ENCODE results near the gene DDO. TPM values are rescaled to one million over a fixed set of nuclear protein-coding genes. Genes with fewer than 3 reads are reported as not detected.

Gene DDO
- total and polyA plus RNA-seq, 2 of the 4 experiments (the other 2 are of a cell fraction), result 0.15 to 0.18 TPM

GRCh38 chr6:110432285-110432900 is 17.0 kb upstream of the DDO start:
- Histone ChIP-seq H3K9me1 (ENCODE audit: insufficient read depth, low read length) (no peaks in the 10 kb centered on the region), H3K27me3 (ENCODE audit: control insufficient read depth, insufficient read depth, low read length) (peaks cover 19% of the 10 kb centered on the region), H3K4me3 (ENCODE audit: insufficient read depth, low read depth, low read length) (no peak overlapping the region), H2BK15ac (ENCODE audit: low read depth, low read length) (no peak overlapping the region), H2BK20ac (ENCODE audit: low read depth, low read length) (no peak overlapping the region), H3K36me3 (ENCODE audit: control insufficient read depth, insufficient read depth, low read length) (no peaks in the 10 kb centered on the region), H3K14ac (replicated peaks; ENCODE audit: low read depth, low read length) (no peak overlapping the region), H2AFZ (replicated peaks; ENCODE audit: low read length, poor library complexity) (no peak overlapping the region), H2BK120ac (ENCODE audit: low read depth, low read length) (no peak overlapping the region), H4K8ac (ENCODE audit: low read depth in 2 of 2, low read length in 2 of 2) (no peak overlapping the region), H2AK5ac (ENCODE audit: low read depth, low read length) (no peak overlapping the region), H3K18ac (ENCODE audit: low read depth, low read length) (no peak overlapping the region), H3K79me1 (ENCODE audit: low read depth in 1 of 2, low read length in 2 of 2) (no peaks in the 10 kb centered on the region), H4K20me1 (ENCODE audit: insufficient read depth, low read length) (no peaks in the 10 kb centered on the region), H4K5ac (ENCODE audit: low read depth, low read length) (no peak overlapping the region), H4K91ac (ENCODE audit: insufficient read depth, low read depth, low read length) (no peak overlapping the region), H2AK9ac (replicated peaks; ENCODE audit: low read depth, low read length, poor library complexity) (no peak overlapping the region), H3K4ac (ENCODE audit: low read depth, low read length) (no peak overlapping the region), H3K27ac (ENCODE audit: insufficient read depth, low read length) (no peak overlapping the region), H3K4me1 (ENCODE audit: control insufficient read depth, insufficient read depth, low read length) (no peaks in the 10 kb centered on the region), H3K9me3 (ENCODE audit: control insufficient read depth, insufficient read depth, low read length) (no peaks in the 10 kb centered on the region), H2BK5ac (ENCODE audit: low read depth, low read length, poor library complexity, severe bottlenecking) (no peak overlapping the region), H3K9ac (ENCODE audit: low read depth, low read length) (no peak overlapping the region), H3K56ac (ENCODE audit: extremely low read depth, insufficient read depth, low read length) (no peak overlapping the region), H3K4me2 (ENCODE audit: low read depth, low read length) (no peak overlapping the region), H3K23ac (ENCODE audit: low read depth, low read length) (no peak overlapping the region)
- WGBS, 2 experiments (ENCODE audit: extremely low coverage in 2 of 2, insufficient read length in 1 of 2), result no CpG with 5 or more reads among the region's 3 CpGs
- intact Hi-C loops (cut with micrococcal nuclease) (no loop called here), in situ Hi-C loops (cut with MboI; ENCODE audit: low sequenced_read_pairs) (no loop called here), dilution Hi-C loops (cut with HindIII; ENCODE audit: low sequenced_read_pairs, unreplicated experiment) (no loop called here)
- no TSS peak for BruUV-seq (replicated peaks)
- ChIA-PET POLR2A (ENCODE audit: unreplicated experiment) (no interaction called here), CTCF (interaction anchor here (1.4 kb wide), 1 partner anchor 25 kb away, joined by 4 read pairs; no protein-coding TSS in a partner anchor)
- DNase-seq (no peak), ATAC-seq (ENCODE audit: low read depth) (no peak)
- TF ChIP-seq BHLHE40 (IDR thresholded peaks at IDR 0.05; ENCODE audit: low read depth, low read length) (no peak), MAZ (IDR thresholded peaks at IDR 0.05; ENCODE audit: borderline replicate concordance, low read depth, low read length) (no peak), POLR2A (IDR thresholded peaks at IDR 0.05; ENCODE audit: low read depth, low read length) (no peak), MAFK (IDR thresholded peaks at IDR 0.05; ENCODE audit: low read depth, low read length) (no peak), CEBPB (IDR thresholded peaks at IDR 0.05; ENCODE audit: low read depth, low read length) (no peak), RAD21 (IDR thresholded peaks at IDR 0.05; ENCODE audit: low read length) (no peak), MXI1 (IDR thresholded peaks at IDR 0.05; ENCODE audit: borderline replicate concordance, low read depth, low read length) (no peak), NFE2L2 (IDR thresholded peaks at IDR 0.05; ENCODE audit: low read depth, low read length) (no peak)
- TF ChIP-seq, protein P1, sequence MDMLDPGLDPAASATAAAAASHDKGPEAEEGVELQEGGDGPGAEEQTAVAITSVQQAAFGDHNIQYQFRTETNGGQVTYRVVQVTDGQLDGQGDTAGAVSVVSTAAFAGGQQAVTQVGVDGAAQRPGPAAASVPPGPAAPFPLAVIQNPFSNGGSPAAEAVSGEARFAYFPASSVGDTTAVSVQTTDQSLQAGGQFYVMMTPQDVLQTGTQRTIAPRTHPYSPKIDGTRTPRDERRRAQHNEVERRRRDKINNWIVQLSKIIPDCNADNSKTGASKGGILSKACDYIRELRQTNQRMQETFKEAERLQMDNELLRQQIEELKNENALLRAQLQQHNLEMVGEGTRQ (IDR thresholded peaks at IDR 0.05; ENCODE audit: low read depth, low read length), result no peak
